ENCODE measurements around the gene TREML2. TPM values are rescaled to one million over a fixed set of nuclear protein-coding genes. Genes with fewer than 3 reads are reported as not detected.

Gene TREML2
- total RNA-seq, 1 experiment from 2014 or later, result not detected

DNA sequence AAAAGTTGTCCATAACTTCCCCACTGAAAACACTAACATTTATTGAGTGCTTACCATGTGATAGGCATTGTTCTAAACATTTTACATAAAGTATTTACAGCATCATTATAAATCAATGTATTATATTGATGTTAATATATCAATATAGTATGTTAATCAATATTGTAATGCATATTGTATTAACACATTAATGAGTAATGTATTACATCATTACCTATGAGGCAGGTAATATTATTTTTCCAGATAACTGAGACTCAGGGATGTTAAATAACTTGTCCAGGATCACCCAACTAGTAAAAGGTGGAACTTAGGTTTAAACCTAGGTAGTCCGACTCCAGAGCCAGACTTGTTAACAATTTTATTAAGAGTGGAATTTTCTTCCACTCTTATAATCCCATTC lies 25.9 kb downstream of the TREML2 start:
- ATAC-seq (no peak), DNase-seq (ENCODE audit: low read depth, low spot score) (no peak)
- RAD21 ChIA-PET (ENCODE audit: low non-redundant PET in 1 of 2, low total read pairs in 2 of 2, uncharacterized antibody in 2 of 2, unreplicated experiment in 2 of 2), result no interaction called here
- Histone ChIP-seq H3K36me3 (ENCODE audit: control insufficient read depth in 1 of 2, insufficient read depth in 2 of 2, low read length in 2 of 2) (no peaks in the 10 kb centered on the region), H3K27me3 (ENCODE audit: insufficient read depth, low read length) (peaks cover 47% of the 10 kb centered on the region), H2AFZ (ENCODE audit: low read depth, low read length, poor library complexity, severe bottlenecking) (no peak overlapping the region), H4K20me1 (ENCODE audit: insufficient read depth) (no peaks in the 10 kb centered on the region), H3K79me2 (ENCODE audit: insufficient read depth, low read length) (no peaks in the 10 kb centered on the region), H3K4me1 (ENCODE audit: control insufficient read depth in 1 of 2, insufficient read depth in 2 of 2, low read length in 2 of 2) (no peaks in the 10 kb centered on the region), H3K9ac (ENCODE audit: low read length) (no peak overlapping the region), H3K9me3 (ENCODE audit: control insufficient read depth in 1 of 2, insufficient read depth in 1 of 2, low read depth in 1 of 2, low read length in 2 of 2) (no peaks in the 10 kb centered on the region), H3K27ac (ENCODE audit: low read depth, low read length) (no peak overlapping the region), H3K9me2 (ENCODE audit: insufficient read depth) (no peaks in the 10 kb centered on the region), H3K4me3 (replicated peaks in 1 of 2; ENCODE audit: low read depth in 1 of 2, low read length in 2 of 2) (no peak overlapping the region), H3K4me2 (ENCODE audit: low read length) (no peak overlapping the region)
- CTCF ChIA-PET, result no interaction called here
- POLR2A ChIA-PET, result no interaction called here
- no TSS peak for BruUV-seq (replicated peaks)
- no peak for TF ChIP-seq EZH2phosphoT487 (IDR thresholded peaks at IDR 0.05; ENCODE audit: borderline replicate concordance)
- no peak for TF ChIP-seq CEBPB (IDR thresholded peaks at IDR 0.05; ENCODE audit: low read depth)
- TF ChIP-seq FOSL1 (IDR thresholded peaks at IDR 0.05; ENCODE audit: low read depth), result no peak
- TF ChIP-seq JUND (IDR thresholded peaks at IDR 0.05), result no peak
- no peak for TF ChIP-seq ZFX (IDR thresholded peaks at IDR 0.05)
- TF ChIP-seq EZH2 (IDR thresholded peaks at IDR 0.05), result no peak
- TF ChIP-seq, protein P1, sequence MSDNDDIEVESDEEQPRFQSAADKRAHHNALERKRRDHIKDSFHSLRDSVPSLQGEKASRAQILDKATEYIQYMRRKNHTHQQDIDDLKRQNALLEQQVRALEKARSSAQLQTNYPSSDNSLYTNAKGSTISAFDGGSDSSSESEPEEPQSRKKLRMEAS (IDR thresholded peaks at IDR 0.05), result no peak
- TF ChIP-seq, protein P2, sequence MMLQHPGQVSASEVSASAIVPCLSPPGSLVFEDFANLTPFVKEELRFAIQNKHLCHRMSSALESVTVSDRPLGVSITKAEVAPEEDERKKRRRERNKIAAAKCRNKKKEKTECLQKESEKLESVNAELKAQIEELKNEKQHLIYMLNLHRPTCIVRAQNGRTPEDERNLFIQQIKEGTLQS (IDR thresholded peaks at IDR 0.05), result no peak
- TF ChIP-seq EGR1 (IDR thresholded peaks at IDR 0.05; ENCODE audit: low read depth), result no peak
- no peak for TF ChIP-seq POLR2AphosphoS5 (IDR thresholded peaks at IDR 0.05; ENCODE audit: low read depth, low read length)
- no peak for TF ChIP-seq POLR2A (IDR thresholded peaks at IDR 0.05; ENCODE audit: borderline replicate concordance, extremely low read depth, insufficient read depth, insufficient read length)
- TF ChIP-seq SRF (IDR thresholded peaks at IDR 0.05; ENCODE audit: low read depth), result no peak
- no peak for TF ChIP-seq ELF1 (IDR thresholded peaks at IDR 0.05; ENCODE audit: borderline replicate concordance, low read depth)
- intact Hi-C loops (cut with micrococcal nuclease), result no loop called here

DNA sequence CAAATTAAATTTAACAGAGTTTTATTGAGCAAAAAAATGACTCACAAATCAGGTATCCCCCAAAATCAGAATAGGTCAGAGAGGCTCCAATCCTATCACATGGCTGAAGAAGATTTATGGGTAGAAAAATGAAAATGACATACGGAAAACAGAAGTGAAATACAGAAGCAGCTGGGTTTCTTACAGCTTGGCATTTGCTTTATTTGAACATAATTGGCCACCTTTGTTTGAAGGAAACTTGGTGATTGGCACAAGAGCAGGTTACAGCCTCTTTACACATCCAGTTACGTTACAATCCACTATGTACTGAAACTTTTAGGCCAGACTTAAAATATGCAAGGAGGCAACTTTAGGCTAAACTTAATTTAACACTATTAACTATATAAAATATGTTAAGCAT lies 26.3 kb downstream of the TREML2 start:
- RAD21 ChIA-PET (ENCODE audit: low non-redundant PET in 1 of 2, low total read pairs in 2 of 2, uncharacterized antibody in 2 of 2, unreplicated experiment in 2 of 2), result no interaction called here
- Histone ChIP-seq H3K4me2 (ENCODE audit: low read length) (no peak overlapping the region), H3K4me1 (ENCODE audit: control insufficient read depth in 1 of 2, insufficient read depth in 2 of 2, low read length in 2 of 2) (no peaks in the 10 kb centered on the region), H3K27me3 (ENCODE audit: insufficient read depth, low read length) (peaks cover 48% of the 10 kb centered on the region), H3K9me2 (ENCODE audit: insufficient read depth) (no peaks in the 10 kb centered on the region), H3K9me3 (ENCODE audit: control insufficient read depth in 1 of 2, insufficient read depth in 1 of 2, low read depth in 1 of 2, low read length in 2 of 2) (no peaks in the 10 kb centered on the region), H3K36me3 (ENCODE audit: control insufficient read depth in 1 of 2, insufficient read depth in 2 of 2, low read length in 2 of 2) (no peaks in the 10 kb centered on the region), H3K4me3 (replicated peaks in 1 of 2; ENCODE audit: low read depth in 1 of 2, low read length in 2 of 2) (no peak overlapping the region), H2AFZ (ENCODE audit: low read depth, low read length, poor library complexity, severe bottlenecking) (no peak overlapping the region), H3K27ac (ENCODE audit: low read depth, low read length) (no peak overlapping the region), H3K79me2 (ENCODE audit: insufficient read depth, low read length) (no peaks in the 10 kb centered on the region), H3K9ac (ENCODE audit: low read length) (no peak overlapping the region), H4K20me1 (ENCODE audit: insufficient read depth) (no peaks in the 10 kb centered on the region)
- POLR2A ChIA-PET, result no interaction called here
- ATAC-seq (no peak), DNase-seq (ENCODE audit: low read depth, low spot score) (no peak)
- intact Hi-C loops (cut with micrococcal nuclease), result no loop called here
- CTCF ChIA-PET, result no interaction called here
- no TSS peak for BruUV-seq (replicated peaks)
- TF ChIP-seq POLR2AphosphoS5 (IDR thresholded peaks at IDR 0.05; ENCODE audit: low read depth, low read length), result no peak
- TF ChIP-seq ZNF274 (IDR thresholded peaks at IDR 0.05; ENCODE audit: low read depth, low read length), result no peak
- no peak for TF ChIP-seq CEBPB (IDR thresholded peaks at IDR 0.05; ENCODE audit: low read depth)
- TF ChIP-seq, protein P3, sequence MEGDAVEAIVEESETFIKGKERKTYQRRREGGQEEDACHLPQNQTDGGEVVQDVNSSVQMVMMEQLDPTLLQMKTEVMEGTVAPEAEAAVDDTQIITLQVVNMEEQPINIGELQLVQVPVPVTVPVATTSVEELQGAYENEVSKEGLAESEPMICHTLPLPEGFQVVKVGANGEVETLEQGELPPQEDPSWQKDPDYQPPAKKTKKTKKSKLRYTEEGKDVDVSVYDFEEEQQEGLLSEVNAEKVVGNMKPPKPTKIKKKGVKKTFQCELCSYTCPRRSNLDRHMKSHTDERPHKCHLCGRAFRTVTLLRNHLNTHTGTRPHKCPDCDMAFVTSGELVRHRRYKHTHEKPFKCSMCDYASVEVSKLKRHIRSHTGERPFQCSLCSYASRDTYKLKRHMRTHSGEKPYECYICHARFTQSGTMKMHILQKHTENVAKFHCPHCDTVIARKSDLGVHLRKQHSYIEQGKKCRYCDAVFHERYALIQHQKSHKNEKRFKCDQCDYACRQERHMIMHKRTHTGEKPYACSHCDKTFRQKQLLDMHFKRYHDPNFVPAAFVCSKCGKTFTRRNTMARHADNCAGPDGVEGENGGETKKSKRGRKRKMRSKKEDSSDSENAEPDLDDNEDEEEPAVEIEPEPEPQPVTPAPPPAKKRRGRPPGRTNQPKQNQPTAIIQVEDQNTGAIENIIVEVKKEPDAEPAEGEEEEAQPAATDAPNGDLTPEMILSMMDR (IDR thresholded peaks at IDR 0.05 in 2 of 3, conservative IDR thresholded peaks at IDR 0.05 in 1 of 3; ENCODE audit: borderline replicate concordance in 1 of 3, insufficient read depth in 1 of 3, low read depth in 2 of 3, low read length in 2 of 3), result no peak
- no peak for TF ChIP-seq JUND (IDR thresholded peaks at IDR 0.05)
- no peak for TF ChIP-seq TCF7L2 (IDR thresholded peaks at IDR 0.05; ENCODE audit: borderline replicate concordance, extremely low read depth, insufficient read depth, insufficient read length)
- no peak for TF ChIP-seq SP1 (IDR thresholded peaks at IDR 0.05; ENCODE audit: low read depth)
- no peak for TF ChIP-seq RAD21 (IDR thresholded peaks at IDR 0.05; ENCODE audit: low read depth)
